GM21786 (cell line): Measurements from ENCODE around the gene NR2C2.

Experiments used
- ATAC-seq: cut with Tn5 transposase; IDR thresholded peaks from one replicate; pipeline ENCODE4 v1.9.1; 2021; ENCODE audit not compliant: unreplicated experiment

The NR2C2 gene

GRCh38 chr3:14921034-14921616 is 26.3 kb upstream of the NR2C2 start:
- peak; percentile 83 for ATAC-seq

- ATAC-seq: no peak
These were observed 25.3 kb upstream of the NR2C2 start for GRCh38 chr3:14921811-14922705.

GRCh38 chr3:14922863-14923262 is 24.5 kb upstream of the NR2C2 start:
- no peak for ATAC-seq

GRCh38 chr3:14923476-14923875 is 23.9 kb upstream of the NR2C2 start:
- no peak for ATAC-seq

GRCh38 chr3:14925729-14926591 is 21.4 kb upstream of the NR2C2 start:
- no peak for ATAC-seq

GRCh38 chr3:14926592-14926991 is 20.8 kb upstream of the NR2C2 start:
- ATAC-seq: no peak

- no peak for ATAC-seq
These were observed 20.1 kb upstream of the NR2C2 start for GRCh38 chr3:14927308-14927707.

GRCh38 chr3:14929310-14930074 is 17.9 kb upstream of the NR2C2 start:
- ATAC-seq: no peak

- ATAC-seq: no peak
These were observed 13.5 kb upstream of the NR2C2 start for GRCh38 chr3:14933820-14934425.

- ATAC-seq: no peak
These were observed 11.6 kb upstream of the NR2C2 start for GRCh38 chr3:14935592-14936345.

- no peak for ATAC-seq
These were observed 8.4 kb upstream of the NR2C2 start for GRCh38 chr3:14938954-14939353.

GRCh38 chr3:14941871-14942270 is 5.5 kb upstream of the NR2C2 start:
- no peak for ATAC-seq

GRCh38 chr3:14943042-14943441 is 4.3 kb upstream of the NR2C2 start:
- peak; percentile 32 for ATAC-seq

- no peak for ATAC-seq
These were observed 1.1 kb upstream of the NR2C2 start for GRCh38 chr3:14946236-14946635.

GRCh38 chr3:14946739-14947099 is 664 bp upstream of the NR2C2 start:
- ATAC-seq: no peak

GRCh38 chr3:14947886-14948608 is 664 bp downstream of the NR2C2 start:
- ATAC-seq: peak; percentile 88

GRCh38 chr3:14948609-14949038 is 1.2 kb downstream of the NR2C2 start:
- no peak for ATAC-seq

- no peak for ATAC-seq
These were observed 1.7 kb downstream of the NR2C2 start for GRCh38 chr3:14949126-14949525.

- no peak for ATAC-seq
These were observed 2.9 kb downstream of the NR2C2 start for GRCh38 chr3:14950274-14950673.
